HepG2 (cell line): ENCODE results near the gene C11orf24. TPM values are rescaled to one million over a fixed set of nuclear protein-coding genes. Genes with fewer than 3 reads are reported as not detected.

Source experiments
- AKAP8 ChIP-seq: sonication (generic); formaldehyde crosslinking; IDR thresholded peaks from 2 replicates; pipeline ENCODE4 v1.5.1; 2020; ENCODE audit warnings: mild to moderate bottlenecking, missing genetic modification reagents
- ARNTL ChIP-seq: sonication (generic); formaldehyde crosslinking; IDR thresholded peaks from 2 replicates; pipeline ENCODE4 v1.4.0; 2020; ENCODE audit warnings: mild to moderate bottlenecking, missing genetic modification reagents
- BRCA1 ChIP-seq: sonication (generic); formaldehyde crosslinking; IDR thresholded peaks from 2 replicates; pipeline ENCODE4 v1.4.0; 2020; ENCODE audit warnings: missing genetic modification reagents
- FOXK2 ChIP-seq: fragments of 450-650 bp; IDR thresholded peaks from 2 replicates; pipeline ENCODE4 v1.6.1; 2016
- GATAD1 ChIP-seq: IDR thresholded peaks from 2 replicates; pipeline ENCODE4 v1.6.1; 2016; ENCODE audit warnings: missing genetic modification reagents, missing compliant biosample characterization
- KDM5B ChIP-seq: sonication (generic); formaldehyde crosslinking; IDR thresholded peaks from 2 replicates; pipeline ENCODE4 v1.4.0; 2020; ENCODE audit warnings: missing genetic modification reagents, mild to moderate bottlenecking, borderline replicate concordance
- PCBP2 ChIP-seq: fragments of 200-400 bp; formaldehyde crosslinking; optimal IDR thresholded peaks from 2 replicates; pipeline ENCODE3; 2018; ENCODE audit warnings: low read length, low read depth; ENCODE audit not compliant: poor library complexity, severe bottlenecking
- SRY ChIP-seq: sonication (generic); formaldehyde crosslinking; IDR thresholded peaks from 2 replicates; pipeline ENCODE4 v1.8.0; 2022; ENCODE audit warnings: mild to moderate bottlenecking, missing genetic modification reagents
- ZFP62 ChIP-seq: sonication (generic); formaldehyde crosslinking; IDR thresholded peaks from 2 replicates; pipeline ENCODE4 v1.4.0; 2020; ENCODE audit warnings: missing genetic modification reagents
- polyA plus RNA-seq, 8 experiments: library from polyadenylated mRNA; depleted of rRNA in 3 of 8; stranded (reverse) in 7 of 8; unstranded in 1 of 8; fragments of >200 nt; fragmentation: Illumina TruSeq in 4 of 8; extraction: Trizol in 4 of 8; gene quantifications; 2 replicates each; pipeline versions ENCODE4 v1.2.1 to v1.2.3, GENCODE V29; 2011 to 2016; ENCODE audit warnings: low read depth in 4 of 8, missing spikeins in 1 of 8, mixed read lengths in 1 of 8; ENCODE audit not compliant: insufficient read depth in 1 of 8
- total RNA-seq, 5 experiments: library from RNA; depleted of rRNA; stranded (reverse); fragments of >200 nt; fragmentation: Illumina TruSeq; extraction: Trizol; gene quantifications; 2 replicates each; pipeline ENCODE4 v1.2.3, GENCODE V29; 2016; ENCODE audit warnings: low read depth in 1 of 5
- TF ChIP-seq, protein P1 (sequence below): sonication (generic); formaldehyde crosslinking; IDR thresholded peaks from 2 replicates; pipeline ENCODE4 v1.5.1; 2020; ENCODE audit warnings: mild to moderate bottlenecking, missing genetic modification reagents, moderate library complexity
- TF ChIP-seq, protein P2 (sequence below): sonication (generic); formaldehyde crosslinking; IDR thresholded peaks from 2 replicates; pipeline ENCODE4 v1.8.1; 2022; ENCODE audit warnings: low read depth, mild to moderate bottlenecking, missing genetic modification reagents
- TF ChIP-seq, protein P3 (sequence below), 2 experiments: fragments of 450-650 bp in 1 of 2; sonication (generic) in 1 of 2; formaldehyde crosslinking in 1 of 2; IDR thresholded peaks; 2 replicates each; pipeline versions ENCODE4 v1.6.1 to v1.8.0; 2016 to 2022; ENCODE audit warnings: antibody characterized with exemption in 1 of 2, mild to moderate bottlenecking in 1 of 2, missing genetic modification reagents in 1 of 2

Gene C11orf24
- total and polyA plus RNA-seq, 2 of the 13 experiments (the other 11 are each of a cell fraction or from before 2014, with no cell fraction given) = 52.9 to 55.5 TPM

DNA sequence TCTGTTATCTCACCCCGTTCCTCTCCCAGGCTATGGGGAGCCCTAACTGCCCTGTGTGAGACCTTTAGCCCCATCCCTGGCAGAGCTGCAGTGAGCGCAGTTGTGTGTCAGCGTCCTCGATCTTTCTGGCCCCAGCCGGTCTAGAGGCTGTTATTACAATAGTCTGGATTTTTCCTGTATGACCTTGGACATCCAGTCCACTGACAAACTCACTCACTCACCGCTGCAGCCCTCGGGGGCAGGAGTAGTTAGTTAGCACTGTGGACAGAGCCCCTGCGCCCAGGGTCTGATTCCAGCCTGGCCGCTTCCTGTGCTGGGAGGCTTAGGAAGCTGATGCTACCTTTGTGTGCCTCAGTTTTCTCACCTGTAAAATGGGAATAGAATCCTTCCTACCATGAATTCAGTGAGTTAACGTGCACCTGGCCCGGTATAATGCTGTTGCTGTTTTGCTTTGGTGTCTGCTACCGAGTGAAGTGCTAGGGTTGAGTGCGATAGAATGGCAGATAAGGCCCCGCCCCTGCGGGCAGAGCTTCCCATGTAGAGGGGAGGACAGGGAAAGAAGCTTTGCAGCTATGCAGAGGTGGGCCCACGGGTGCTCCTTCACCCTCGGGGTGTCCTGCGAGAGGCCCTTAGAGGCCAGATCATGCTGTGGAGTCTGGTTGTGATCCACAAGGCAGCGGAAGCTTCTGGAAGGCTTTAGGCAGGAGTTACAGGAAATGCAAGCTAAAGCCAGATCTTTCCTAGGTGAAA, 43.6 kb upstream of the C11orf24 start (continued):
- TF ChIP-seq, protein P1, sequence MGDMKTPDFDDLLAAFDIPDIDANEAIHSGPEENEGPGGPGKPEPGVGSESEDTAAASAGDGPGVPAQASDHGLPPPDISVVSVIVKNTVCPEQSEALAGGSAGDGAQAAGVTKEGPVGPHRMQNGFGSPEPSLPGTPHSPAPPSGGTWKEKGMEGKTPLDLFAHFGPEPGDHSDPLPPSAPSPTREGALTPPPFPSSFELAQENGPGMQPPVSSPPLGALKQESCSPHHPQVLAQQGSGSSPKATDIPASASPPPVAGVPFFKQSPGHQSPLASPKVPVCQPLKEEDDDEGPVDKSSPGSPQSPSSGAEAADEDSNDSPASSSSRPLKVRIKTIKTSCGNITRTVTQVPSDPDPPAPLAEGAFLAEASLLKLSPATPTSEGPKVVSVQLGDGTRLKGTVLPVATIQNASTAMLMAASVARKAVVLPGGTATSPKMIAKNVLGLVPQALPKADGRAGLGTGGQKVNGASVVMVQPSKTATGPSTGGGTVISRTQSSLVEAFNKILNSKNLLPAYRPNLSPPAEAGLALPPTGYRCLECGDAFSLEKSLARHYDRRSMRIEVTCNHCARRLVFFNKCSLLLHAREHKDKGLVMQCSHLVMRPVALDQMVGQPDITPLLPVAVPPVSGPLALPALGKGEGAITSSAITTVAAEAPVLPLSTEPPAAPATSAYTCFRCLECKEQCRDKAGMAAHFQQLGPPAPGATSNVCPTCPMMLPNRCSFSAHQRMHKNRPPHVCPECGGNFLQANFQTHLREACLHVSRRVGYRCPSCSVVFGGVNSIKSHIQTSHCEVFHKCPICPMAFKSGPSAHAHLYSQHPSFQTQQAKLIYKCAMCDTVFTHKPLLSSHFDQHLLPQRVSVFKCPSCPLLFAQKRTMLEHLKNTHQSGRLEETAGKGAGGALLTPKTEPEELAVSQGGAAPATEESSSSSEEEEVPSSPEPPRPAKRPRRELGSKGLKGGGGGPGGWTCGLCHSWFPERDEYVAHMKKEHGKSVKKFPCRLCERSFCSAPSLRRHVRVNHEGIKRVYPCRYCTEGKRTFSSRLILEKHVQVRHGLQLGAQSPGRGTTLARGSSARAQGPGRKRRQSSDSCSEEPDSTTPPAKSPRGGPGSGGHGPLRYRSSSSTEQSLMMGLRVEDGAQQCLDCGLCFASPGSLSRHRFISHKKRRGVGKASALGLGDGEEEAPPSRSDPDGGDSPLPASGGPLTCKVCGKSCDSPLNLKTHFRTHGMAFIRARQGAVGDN (CRISPR knock-in tag) = peak; percentile 92
- TF ChIP-seq, protein P2, sequence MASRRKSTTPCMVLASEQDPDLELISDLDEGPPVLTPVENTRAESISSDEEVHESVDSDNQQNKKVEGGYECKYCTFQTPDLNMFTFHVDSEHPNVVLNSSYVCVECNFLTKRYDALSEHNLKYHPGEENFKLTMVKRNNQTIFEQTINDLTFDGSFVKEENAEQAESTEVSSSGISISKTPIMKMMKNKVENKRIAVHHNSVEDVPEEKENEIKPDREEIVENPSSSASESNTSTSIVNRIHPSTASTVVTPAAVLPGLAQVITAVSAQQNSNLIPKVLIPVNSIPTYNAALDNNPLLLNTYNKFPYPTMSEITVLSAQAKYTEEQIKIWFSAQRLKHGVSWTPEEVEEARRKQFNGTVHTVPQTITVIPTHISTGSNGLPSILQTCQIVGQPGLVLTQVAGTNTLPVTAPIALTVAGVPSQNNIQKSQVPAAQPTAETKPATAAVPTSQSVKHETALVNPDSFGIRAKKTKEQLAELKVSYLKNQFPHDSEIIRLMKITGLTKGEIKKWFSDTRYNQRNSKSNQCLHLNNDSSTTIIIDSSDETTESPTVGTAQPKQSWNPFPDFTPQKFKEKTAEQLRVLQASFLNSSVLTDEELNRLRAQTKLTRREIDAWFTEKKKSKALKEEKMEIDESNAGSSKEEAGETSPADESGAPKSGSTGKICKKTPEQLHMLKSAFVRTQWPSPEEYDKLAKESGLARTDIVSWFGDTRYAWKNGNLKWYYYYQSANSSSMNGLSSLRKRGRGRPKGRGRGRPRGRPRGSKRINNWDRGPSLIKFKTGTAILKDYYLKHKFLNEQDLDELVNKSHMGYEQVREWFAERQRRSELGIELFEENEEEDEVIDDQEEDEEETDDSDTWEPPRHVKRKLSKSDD (CRISPR knock-in tag) = 0 out of 2 replicates have a peak, but pooled peaks have one; percentile 2
- TF ChIP-seq, protein P3, sequence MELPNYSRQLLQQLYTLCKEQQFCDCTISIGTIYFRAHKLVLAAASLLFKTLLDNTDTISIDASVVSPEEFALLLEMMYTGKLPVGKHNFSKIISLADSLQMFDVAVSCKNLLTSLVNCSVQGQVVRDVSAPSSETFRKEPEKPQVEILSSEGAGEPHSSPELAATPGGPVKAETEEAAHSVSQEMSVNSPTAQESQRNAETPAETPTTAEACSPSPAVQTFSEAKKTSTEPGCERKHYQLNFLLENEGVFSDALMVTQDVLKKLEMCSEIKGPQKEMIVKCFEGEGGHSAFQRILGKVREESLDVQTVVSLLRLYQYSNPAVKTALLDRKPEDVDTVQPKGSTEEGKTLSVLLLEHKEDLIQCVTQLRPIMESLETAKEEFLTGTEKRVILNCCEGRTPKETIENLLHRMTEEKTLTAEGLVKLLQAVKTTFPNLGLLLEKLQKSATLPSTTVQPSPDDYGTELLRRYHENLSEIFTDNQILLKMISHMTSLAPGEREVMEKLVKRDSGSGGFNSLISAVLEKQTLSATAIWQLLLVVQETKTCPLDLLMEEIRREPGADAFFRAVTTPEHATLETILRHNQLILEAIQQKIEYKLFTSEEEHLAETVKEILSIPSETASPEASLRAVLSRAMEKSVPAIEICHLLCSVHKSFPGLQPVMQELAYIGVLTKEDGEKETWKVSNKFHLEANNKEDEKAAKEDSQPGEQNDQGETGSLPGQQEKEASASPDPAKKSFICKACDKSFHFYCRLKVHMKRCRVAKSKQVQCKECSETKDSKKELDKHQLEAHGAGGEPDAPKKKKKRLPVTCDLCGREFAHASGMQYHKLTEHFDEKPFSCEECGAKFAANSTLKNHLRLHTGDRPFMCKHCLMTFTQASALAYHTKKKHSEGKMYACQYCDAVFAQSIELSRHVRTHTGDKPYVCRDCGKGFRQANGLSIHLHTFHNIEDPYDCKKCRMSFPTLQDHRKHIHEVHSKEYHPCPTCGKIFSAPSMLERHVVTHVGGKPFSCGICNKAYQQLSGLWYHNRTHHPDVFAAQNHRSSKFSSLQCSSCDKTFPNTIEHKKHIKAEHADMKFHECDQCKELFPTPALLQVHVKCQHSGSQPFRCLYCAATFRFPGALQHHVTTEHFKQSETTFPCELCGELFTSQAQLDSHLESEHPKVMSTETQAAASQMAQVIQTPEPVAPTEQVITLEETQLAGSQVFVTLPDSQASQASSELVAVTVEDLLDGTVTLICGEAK (IDR thresholded peaks at IDR 0.05) = no peak
- TF ChIP-seq, protein P3 (CRISPR knock-in tag; IDR thresholded peaks at IDR 0.05) = peak; percentile 40; the same call in 1 of the 2 replicates
- TF ChIP-seq FOXK2 (no peak), GATAD1 (CRISPR knock-in tag) (peak; percentile 31; the same call in 1 of the 2 replicates), ZFP62 (no peak), AKAP8 (peak; percentile 91), KDM5B (CRISPR knock-in tag) (peak; percentile 91; the same call in 1 of the 2 replicates), BRCA1 (CRISPR knock-in tag) (0 out of 2 replicates have a peak, but pooled peaks have one; percentile 31), ARNTL (CRISPR knock-in tag) (peak; percentile 56; the same call in 1 of the 2 replicates), PCBP2 (no peak), SRY (no peak)
